IMR-90 (cell line): Measurements from ENCODE around the gene FOSL2. TPM values are rescaled to one million over a fixed set of nuclear protein-coding genes. Genes with fewer than 3 reads are reported as not detected.

Experiments used
- ATAC-seq: fragments of 200-7000 bp; cut with Tn5 transposase; 2 replicates; pipeline ENCODE4 v1.9.1; 2020; ENCODE audit warnings: low read depth, mild to moderate bottlenecking, moderate library complexity
- BruUV-seq: library from RNA; stranded (reverse); fragments of 400-500 nt; replicated peaks from 2 replicates; lab custom pipeline; 2021; lab: Mats Ljungman, UMichigan
- CTCF ChIA-PET: fragments of 300-600 bp; formaldehyde crosslinking; extraction: SDS; loops from one replicate; lab custom pipeline; 2021; ENCODE audit warnings: antibody characterized with exemption; lab: Yijun Ruan, JAX
- POLR2A ChIA-PET: fragments of 300-600 bp; sonication (Branson Sonifier 250); formaldehyde crosslinking; loops from one replicate; lab custom pipeline; 2022; ENCODE audit warnings: antibody characterized with exemption; ENCODE audit not compliant: unreplicated experiment; lab: Charles Lee
- DNase-seq: peaks from one replicate; pipeline ENCODE4 v3.0.0; 2013
- H2AFZ ChIP-seq: replicated peaks from 2 replicates; pipeline ENCODE3; 2013; ENCODE audit warnings: low read length, mild to moderate bottlenecking; ENCODE audit not compliant: poor library complexity
- H2AK5ac ChIP-seq: 2 replicates; pipeline ENCODE4 v1.6.1; 2013; ENCODE audit warnings: low read depth, low read length, inconsistent platforms
- H2AK9ac ChIP-seq: replicated peaks from 2 replicates; pipeline ENCODE3; 2013; ENCODE audit warnings: mild to moderate bottlenecking, low read depth, low read length, moderate library complexity; ENCODE audit not compliant: poor library complexity
- H2BK120ac ChIP-seq: 2 replicates; pipeline ENCODE4 v1.6.1; 2013; ENCODE audit warnings: low read depth, low read length, inconsistent platforms
- H2BK15ac ChIP-seq: 3 replicates; pipeline ENCODE4 v1.6.1; 2013; ENCODE audit warnings: low read depth, low read length, inconsistent platforms
- H2BK20ac ChIP-seq: 2 replicates; pipeline ENCODE4 v1.6.1; 2013; ENCODE audit warnings: low read depth, mild to moderate bottlenecking, inconsistent platforms, low read length, moderate library complexity
- H2BK5ac ChIP-seq: 2 replicates; pipeline ENCODE4 v1.6.1; 2013; ENCODE audit warnings: mild to moderate bottlenecking, low read depth, low read length, inconsistent platforms; ENCODE audit not compliant: poor library complexity, severe bottlenecking
- H3K14ac ChIP-seq: replicated peaks from 2 replicates; pipeline ENCODE4 v1.6.1; 2013; ENCODE audit warnings: low read depth, low read length, inconsistent platforms
- H3K18ac ChIP-seq: 2 replicates; pipeline ENCODE4 v1.6.1; 2013; ENCODE audit warnings: low read depth, low read length, control low read depth
- H3K23ac ChIP-seq: 2 replicates; pipeline ENCODE4 v1.6.1; 2013; ENCODE audit warnings: low read depth, low read length, inconsistent platforms
- H3K27ac ChIP-seq: 2 replicates; pipeline ENCODE4 v1.5.1; 2013; ENCODE audit warnings: mild to moderate bottlenecking, control low read depth, low read length; ENCODE audit not compliant: insufficient read depth
- H3K27me3 ChIP-seq: 2 replicates; pipeline ENCODE4 v1.6.1; 2013; ENCODE audit warnings: low read length; ENCODE audit not compliant: control insufficient read depth, insufficient read depth
- H3K36me3 ChIP-seq: 2 replicates; pipeline ENCODE4 v1.6.1; 2013; ENCODE audit warnings: low read length, mixed read lengths; ENCODE audit not compliant: control insufficient read depth, insufficient read depth
- H3K4ac ChIP-seq: 2 replicates; pipeline ENCODE4 v1.6.1; 2013; ENCODE audit warnings: low read depth, low read length, inconsistent platforms
- H3K4me1 ChIP-seq: 2 replicates; pipeline ENCODE4 v1.6.1; 2013; ENCODE audit warnings: low read length, mixed read lengths; ENCODE audit not compliant: control insufficient read depth, insufficient read depth
- H3K4me2 ChIP-seq: 2 replicates; pipeline ENCODE4 v1.6.1; 2013; ENCODE audit warnings: low read depth, mild to moderate bottlenecking, control low read depth, low read length, moderate library complexity
- H3K4me3 ChIP-seq: 2 replicates; pipeline ENCODE4 v1.5.1; 2013; ENCODE audit warnings: low read depth, mild to moderate bottlenecking, control low read depth, low read length, moderate library complexity; ENCODE audit not compliant: insufficient read depth
- H3K56ac ChIP-seq: 2 replicates; pipeline ENCODE4 v1.6.1; 2013; ENCODE audit warnings: low read length, inconsistent platforms; ENCODE audit not compliant: insufficient read depth; ENCODE audit errors: extremely low read depth
- H3K79me1 ChIP-seq, 2 experiments: 2 replicates each; pipeline ENCODE4 v1.6.1; 2013; ENCODE audit warnings: low read length in 2 of 2, inconsistent platforms in 1 of 2, low read depth in 1 of 2
- H3K9ac ChIP-seq: 2 replicates; pipeline ENCODE4 v1.6.1; 2013; ENCODE audit warnings: low read depth, low read length, control low read depth
- H3K9me1 ChIP-seq: 2 replicates; pipeline ENCODE4 v1.6.1; 2013; ENCODE audit warnings: low read length, inconsistent platforms; ENCODE audit not compliant: insufficient read depth
- H3K9me3 ChIP-seq: 2 replicates; pipeline ENCODE4 v1.6.1; 2013; ENCODE audit warnings: low read length; ENCODE audit not compliant: control insufficient read depth, insufficient read depth
- H4K20me1 ChIP-seq: 2 replicates; pipeline ENCODE4 v1.6.1; 2013; ENCODE audit warnings: low read length, inconsistent platforms; ENCODE audit not compliant: insufficient read depth
- H4K5ac ChIP-seq: 2 replicates; pipeline ENCODE4 v1.6.1; 2013; ENCODE audit warnings: mild to moderate bottlenecking, low read depth, low read length, control low read depth
- H4K8ac ChIP-seq, 2 experiments: 2 replicates each; pipeline ENCODE4 v1.6.1; 2013; ENCODE audit warnings: low read depth in 2 of 2, low read length in 2 of 2, control low read depth in 1 of 2, inconsistent platforms in 1 of 2
- H4K91ac ChIP-seq: 2 replicates; pipeline ENCODE4 v1.6.1; 2013; ENCODE audit warnings: low read depth, low read length, inconsistent platforms; ENCODE audit not compliant: insufficient read depth
- CEBPB ChIP-seq: IDR thresholded peaks from 2 replicates; pipeline ENCODE4 v1.6.1; 2012; ENCODE audit warnings: low read depth, low read length, improper control_type of control experiment
- NFE2L2 ChIP-seq: fragments of 150-350 bp; IDR thresholded peaks from 2 replicates; pipeline ENCODE4 v1.6.1; 2016; ENCODE audit warnings: low read depth, mild to moderate bottlenecking, low read length
- POLR2A ChIP-seq: IDR thresholded peaks from 2 replicates; pipeline ENCODE4 v1.6.1; 2012; ENCODE audit warnings: mild to moderate bottlenecking, low read depth, low read length
- RFX5 ChIP-seq: IDR thresholded peaks from 2 replicates; pipeline ENCODE4 v1.8.0; 2012; ENCODE audit warnings: low read depth, mild to moderate bottlenecking, low read length, moderate library complexity
- WGBS, 2 experiments: methylation state at CpG; one replicate each; pipeline versions ENCODE4 v1.1.5 to v1.1.7; 2013; ENCODE audit warnings: missing lambda C conversion rate in 2 of 2; ENCODE audit not compliant: insufficient read length in 1 of 2; ENCODE audit errors: extremely low coverage in 2 of 2; 5-methylcytosine and 5-hydroxymethylcytosine counted together
- dilution Hi-C: fragments of 300-500 bp; cut with HindIII; formaldehyde crosslinking; loops from one replicate; pipeline ENCODE4 v1.14.3; 2018; ENCODE audit warnings: low sequenced_read_pairs; ENCODE audit not compliant: unreplicated experiment
- in situ Hi-C: fragments of 300-500 bp; cut with MboI; formaldehyde crosslinking; loops from 3 replicates; pipeline ENCODE4 v1.14.3; 2019; ENCODE audit warnings: low sequenced_read_pairs, inconsistent platforms, mixed read lengths
- intact Hi-C: fragments of 100-400 bp; cut with micrococcal nuclease; formaldehyde crosslinking; loops from 2 replicates; pipeline ENCODE4 v1.10.0; 2022
- polyA plus RNA-seq, 3 experiments: library from polyadenylated mRNA; depleted of rRNA; stranded (reverse); fragments of >200 nt; gene quantifications; 2 replicates each; pipeline ENCODE4 v1.2.3, GENCODE V29; 2012; ENCODE audit warnings: low replicate concordance in 1 of 3
- total RNA-seq: library from RNA; depleted of rRNA; stranded (reverse); fragments of >200 nt; gene quantifications from 2 replicates; pipeline ENCODE4 v1.2.3, GENCODE V29; 2012
- TF ChIP-seq, protein P1 (sequence below): fragments of 150-350 bp; IDR thresholded peaks from 2 replicates; pipeline ENCODE4 v1.6.1; 2016; ENCODE audit warnings: low read depth, mild to moderate bottlenecking, low read length, moderate library complexity, borderline replicate concordance
- TF ChIP-seq, protein P2 (sequence below): conservative IDR thresholded peaks from 2 replicates; pipeline ENCODE4 v1.5.1; 2012; ENCODE audit warnings: mild to moderate bottlenecking, low read depth, low read length, improper control_type of control experiment

Gene FOSL2
- total and polyA plus RNA-seq, 2 of the 4 experiments (the other 2 are of a cell fraction) = 31.4 to 46.3 TPM

DNA sequence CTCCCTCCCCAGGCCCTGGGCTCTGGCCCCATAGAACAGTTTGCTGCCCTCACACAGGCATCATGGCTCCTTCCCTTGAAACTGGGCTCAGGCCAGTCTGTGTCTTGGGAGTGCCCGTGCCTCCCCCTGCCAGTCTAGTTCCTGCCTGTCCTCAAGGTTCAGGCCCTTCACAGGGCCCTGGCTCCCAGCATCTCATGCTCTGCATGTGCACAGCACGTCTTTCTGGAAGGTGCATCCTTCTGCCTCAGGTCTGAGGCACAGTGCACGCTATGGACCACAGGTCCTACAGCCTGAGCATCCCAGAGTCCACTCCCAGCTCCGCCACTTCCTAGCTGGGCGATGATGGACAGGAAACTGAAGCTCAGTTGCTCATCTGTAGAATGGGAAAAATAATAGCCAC lies 35.6 kb upstream of the FOSL2 start:
- Histone ChIP-seq H2AFZ (peak overlapping the region; percentile 0), H3K56ac (no peak overlapping the region), H2AK5ac (peak overlapping the region; percentile 80; the same call in 1 of the 2 replicates), H2BK15ac (peak overlapping the region; percentile 11; the same call in 1 of the 3 replicates), H4K91ac (peak overlapping the region; percentile 79), H2AK9ac (peak overlapping the region; percentile 44), H3K4ac (peak overlapping the region; percentile 98), H3K27me3 (no peaks in the 10 kb centered on the region), H3K36me3 (no peaks in the 10 kb centered on the region), H3K4me1 (peaks cover 24% of the 10 kb centered on the region), H3K18ac (peak overlapping the region; percentile 58; the same call in 1 of the 2 replicates), H3K4me3 (no peak overlapping the region), H3K9me3 (no peaks in the 10 kb centered on the region), H3K9me1 (peaks cover 25% of the 10 kb centered on the region), H2BK120ac (peak overlapping the region; percentile 97), H2BK5ac (peak overlapping the region; percentile 54), H3K27ac (peak overlapping the region; percentile 77; the same call in 1 of the 2 replicates), H4K8ac (peak overlapping the region; percentile 75 to 94; a peak in 3 of 4 replicates), H3K79me1 (peaks cover 0 to 4% of the 10 kb centered on the region in 2 experiments; a peak in 1 of 4 replicates), H3K9ac (no peak overlapping the region), H3K14ac (peak overlapping the region; percentile 79), H3K23ac (no peak overlapping the region), H4K20me1 (no peaks in the 10 kb centered on the region), H2BK20ac (peak overlapping the region; percentile 42; the same call in 1 of the 2 replicates), H4K5ac (peak overlapping the region; percentile 86), H3K4me2 (no peak overlapping the region)
- WGBS, 2 experiments = 100% methylated on average over 2 of the region's 5 CpGs; no CpG with 5 or more reads in 1 of the 2 experiments
- POLR2A ChIA-PET = no interaction called here
- DNase-seq (no peak), ATAC-seq (no peak)
- intact Hi-C loops = no loop called here
- no TSS peak for BruUV-seq
- dilution Hi-C loops = no loop called here
- in situ Hi-C loops = no loop called here
- CTCF ChIA-PET = interaction anchor here (0.6 kb wide), 1 partner anchor 39 kb away, joined by 3 read pairs; no protein-coding TSS in a partner anchor
- TF ChIP-seq NFE2L2 (no peak), POLR2A (no peak), RFX5 (no peak), CEBPB (no peak)
- TF ChIP-seq, protein P1, sequence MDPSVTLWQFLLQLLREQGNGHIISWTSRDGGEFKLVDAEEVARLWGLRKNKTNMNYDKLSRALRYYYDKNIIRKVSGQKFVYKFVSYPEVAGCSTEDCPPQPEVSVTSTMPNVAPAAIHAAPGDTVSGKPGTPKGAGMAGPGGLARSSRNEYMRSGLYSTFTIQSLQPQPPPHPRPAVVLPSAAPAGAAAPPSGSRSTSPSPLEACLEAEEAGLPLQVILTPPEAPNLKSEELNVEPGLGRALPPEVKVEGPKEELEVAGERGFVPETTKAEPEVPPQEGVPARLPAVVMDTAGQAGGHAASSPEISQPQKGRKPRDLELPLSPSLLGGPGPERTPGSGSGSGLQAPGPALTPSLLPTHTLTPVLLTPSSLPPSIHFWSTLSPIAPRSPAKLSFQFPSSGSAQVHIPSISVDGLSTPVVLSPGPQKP = no peak
- TF ChIP-seq, protein P2, sequence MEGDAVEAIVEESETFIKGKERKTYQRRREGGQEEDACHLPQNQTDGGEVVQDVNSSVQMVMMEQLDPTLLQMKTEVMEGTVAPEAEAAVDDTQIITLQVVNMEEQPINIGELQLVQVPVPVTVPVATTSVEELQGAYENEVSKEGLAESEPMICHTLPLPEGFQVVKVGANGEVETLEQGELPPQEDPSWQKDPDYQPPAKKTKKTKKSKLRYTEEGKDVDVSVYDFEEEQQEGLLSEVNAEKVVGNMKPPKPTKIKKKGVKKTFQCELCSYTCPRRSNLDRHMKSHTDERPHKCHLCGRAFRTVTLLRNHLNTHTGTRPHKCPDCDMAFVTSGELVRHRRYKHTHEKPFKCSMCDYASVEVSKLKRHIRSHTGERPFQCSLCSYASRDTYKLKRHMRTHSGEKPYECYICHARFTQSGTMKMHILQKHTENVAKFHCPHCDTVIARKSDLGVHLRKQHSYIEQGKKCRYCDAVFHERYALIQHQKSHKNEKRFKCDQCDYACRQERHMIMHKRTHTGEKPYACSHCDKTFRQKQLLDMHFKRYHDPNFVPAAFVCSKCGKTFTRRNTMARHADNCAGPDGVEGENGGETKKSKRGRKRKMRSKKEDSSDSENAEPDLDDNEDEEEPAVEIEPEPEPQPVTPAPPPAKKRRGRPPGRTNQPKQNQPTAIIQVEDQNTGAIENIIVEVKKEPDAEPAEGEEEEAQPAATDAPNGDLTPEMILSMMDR = no peak
